ENCODE measurements around the gene MAGED4.
"Not testable (repeated sequence)": the region's sequence is repeated elsewhere in the genome, so short reads cannot be mapped to it uniquely, and the experiment has no call there.

Gene MAGED4

GRCh38 chrX:52184440-52185077, at the start of gene MAGED4:
TSS of gene MAGED4 (plus strand) at chrX:52184888. CDS start at chrX:52185923, 1,035 bp downstream.
- not testable (repeated sequence) for DNase-seq

DNA sequence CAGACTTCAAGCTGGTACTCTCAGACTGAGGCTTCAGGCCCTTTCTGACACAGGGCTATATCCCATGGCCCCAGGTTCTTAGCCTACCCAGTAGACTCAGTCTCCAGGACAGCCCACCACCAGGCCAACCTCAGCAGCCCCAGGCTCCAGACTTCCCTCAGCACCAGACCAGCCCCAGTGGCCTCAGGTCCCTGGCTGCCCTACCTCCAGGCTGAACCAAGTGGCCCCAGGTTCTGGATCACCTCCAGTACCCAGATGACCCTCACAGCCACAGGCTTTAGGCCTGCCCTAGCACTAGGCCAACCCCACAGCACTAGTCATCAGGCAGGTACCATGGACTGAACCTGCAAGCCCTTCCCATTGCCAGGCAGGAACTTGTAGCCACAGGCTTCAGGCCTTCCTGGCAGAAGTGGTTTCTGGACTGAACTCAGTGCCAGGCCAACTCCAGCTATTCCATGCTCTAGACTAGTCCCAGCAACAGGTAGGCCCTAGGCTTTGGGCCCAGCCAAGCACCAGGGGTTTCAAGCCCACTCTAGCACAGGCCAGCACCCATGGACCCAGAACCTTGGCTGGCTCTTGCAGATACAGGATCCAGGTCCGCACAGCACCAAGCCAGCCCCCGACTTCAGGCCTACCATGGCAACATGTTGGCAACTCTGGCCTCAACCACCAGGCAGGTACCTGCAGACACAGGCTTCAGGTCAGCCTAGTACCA, 45.7 kb upstream of the MAGED4 start:
- DNase-seq: no peak

DNA sequence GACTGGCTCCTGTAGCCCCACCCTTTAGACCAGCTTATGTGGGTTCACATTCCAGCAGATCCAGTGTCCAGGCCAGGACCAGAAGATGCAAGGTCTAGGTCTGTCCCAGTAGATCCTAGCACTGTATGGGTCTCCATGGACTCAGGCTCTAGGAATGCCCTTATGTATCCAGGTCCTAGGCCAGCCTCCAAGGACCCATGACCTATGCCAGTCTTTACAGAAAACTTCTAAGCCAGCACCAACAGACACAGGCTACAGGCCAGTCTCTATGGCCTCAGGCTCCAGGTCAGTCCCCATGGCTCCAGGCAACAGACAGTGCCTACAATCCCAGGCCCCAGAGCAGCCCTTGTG, 45.2 kb upstream of the MAGED4 start:
- DNase-seq: no peak

GRCh38 chrX:52140020-52140419, 44.7 kb upstream of the MAGED4 start:
- DNase-seq: no peak

- not testable (repeated sequence) for DNase-seq
Measured at GRCh38 chrX:52150667-52151066, 34.0 kb upstream of the MAGED4 start.

DNA sequence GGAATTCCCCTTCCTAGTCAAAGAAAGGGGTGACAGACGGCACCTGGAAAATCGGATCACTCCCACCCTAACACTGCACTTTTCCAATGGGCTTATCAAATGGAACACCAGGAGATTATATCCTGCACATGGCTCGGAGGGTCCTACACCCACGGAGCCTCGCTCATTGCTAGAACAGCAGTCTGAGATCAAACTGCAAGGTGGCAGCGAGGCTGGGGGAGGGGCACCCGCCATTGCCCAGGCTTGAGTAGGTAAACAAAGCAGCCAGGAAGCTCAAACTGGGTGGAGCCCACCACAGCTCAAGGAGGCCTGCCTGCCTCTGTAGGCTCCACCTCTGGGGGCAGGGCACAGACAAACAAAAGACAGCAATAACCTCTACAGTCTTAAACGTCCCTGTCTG, 24.5 kb upstream of the MAGED4 start:
- peak; percentile 3 for DNase-seq

- DNase-seq: no peak
Measured at GRCh38 chrX:52166840-52167239, 17.8 kb upstream of the MAGED4 start.

DNA sequence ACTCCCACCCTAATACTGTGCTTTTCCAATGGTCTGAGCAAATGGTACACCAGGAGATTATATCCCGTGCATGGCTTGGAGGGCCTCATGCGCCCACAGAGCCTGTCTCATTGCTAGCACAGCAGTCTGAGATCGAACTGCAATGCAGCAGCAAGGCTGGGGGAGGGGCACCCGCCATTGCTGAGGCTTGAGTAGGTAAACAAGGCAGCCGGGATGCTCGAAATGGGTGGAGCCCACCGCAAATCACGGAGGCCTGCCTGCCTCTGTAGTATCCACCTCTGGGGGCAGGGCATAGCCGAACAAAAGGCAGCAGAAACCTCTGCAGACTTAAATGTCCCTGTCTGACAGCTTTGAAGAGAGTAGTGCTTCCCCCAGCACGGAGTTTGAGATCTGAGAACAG, 13.6 kb upstream of the MAGED4 start:
- DNase-seq: not testable (repeated sequence)

DNA sequence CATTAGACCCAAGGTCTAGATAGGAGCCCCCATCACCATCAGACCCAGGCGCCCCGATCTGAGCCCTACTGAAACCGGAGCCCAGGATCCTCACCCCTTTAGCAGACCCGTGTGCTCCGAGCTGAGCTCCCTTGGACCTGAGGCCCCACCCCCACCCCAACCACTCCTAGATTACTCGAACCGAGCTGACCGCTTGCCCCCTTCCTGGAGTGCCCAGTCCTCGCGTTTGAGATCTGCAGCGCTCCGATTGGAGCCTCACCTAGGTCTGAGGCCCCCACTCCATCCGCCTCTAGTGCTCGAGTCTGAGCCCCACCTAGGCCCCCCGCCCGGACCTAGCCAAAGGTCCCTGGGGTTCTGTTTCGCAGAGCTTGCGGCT, 378 bp downstream of the MAGED4 start:
- not testable (repeated sequence) for DNase-seq

- DNase-seq: not testable (repeated sequence)
Measured at GRCh38 chrX:52211405-52211804, 26.7 kb downstream of the MAGED4 start.

DNA sequence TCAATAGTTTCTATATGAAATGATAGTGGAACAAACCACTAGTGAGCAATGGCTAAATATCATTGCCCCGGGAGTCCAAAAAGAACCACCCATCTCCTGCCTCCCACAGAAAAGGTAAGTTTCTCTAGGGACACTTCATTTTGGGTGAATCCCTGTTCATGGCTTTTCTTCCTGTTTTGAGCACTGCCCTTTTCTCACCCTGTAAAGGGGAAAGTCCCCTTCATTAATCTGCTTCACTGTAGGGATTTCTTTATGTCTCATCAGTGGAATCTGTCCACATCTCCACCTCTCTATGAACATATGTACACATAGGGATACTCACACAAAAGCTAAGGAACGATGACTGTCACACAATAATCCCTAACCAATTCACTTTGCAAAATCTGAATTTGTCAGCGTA, 28.6 kb downstream of the MAGED4 start:
- DNase-seq: no peak

- no peak for DNase-seq
Measured at GRCh38 chrX:52216541-52216940, 31.9 kb downstream of the MAGED4 start.

DNA sequence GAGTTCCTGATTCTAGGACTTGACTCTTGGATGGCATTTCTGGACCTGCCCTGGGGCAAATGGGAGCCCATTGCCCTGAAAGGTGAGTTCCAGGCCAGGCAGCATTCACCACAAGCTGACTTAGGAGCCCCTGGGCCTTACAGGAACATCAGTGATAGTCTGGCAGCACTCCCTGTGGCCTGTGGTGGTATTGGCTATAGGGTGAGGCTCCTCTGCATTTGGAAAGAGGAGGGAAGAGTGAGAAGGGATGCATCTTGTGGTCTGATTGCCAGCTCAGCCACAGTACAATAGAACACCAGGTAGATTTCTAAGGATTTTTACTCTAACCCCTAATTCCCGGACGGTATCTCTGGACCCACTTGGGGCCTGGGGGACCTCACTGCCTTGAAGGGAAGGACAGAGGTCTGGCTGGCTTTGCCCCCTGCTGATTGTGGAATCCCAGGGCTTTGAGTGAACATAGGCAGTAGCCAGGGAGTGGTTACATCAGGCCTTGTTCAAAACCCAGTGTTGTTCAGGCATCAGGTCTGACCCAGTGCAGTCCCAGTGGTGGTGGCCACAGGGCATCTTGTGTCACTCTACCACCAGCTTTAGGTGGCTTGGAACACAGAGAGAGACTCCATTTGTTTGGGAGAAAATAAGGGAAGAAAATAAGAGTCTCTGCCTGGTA, 32.9 kb downstream of the MAGED4 start:
- DNase-seq: no peak

- no peak for DNase-seq
Measured at GRCh38 chrX:52220936-52221335, 36.2 kb downstream of the MAGED4 start.

All from activated naive CD4-positive, alpha-beta T cell treated with Interleukin-2 at 50 U/mL for 16 hours (primary cell).